Type B pancreatic cell (in vitro differentiated cells): ENCODE results near the gene DRAXIN. TPM values are rescaled to one million over a fixed set of nuclear protein-coding genes. Genes with fewer than 3 reads are reported as not detected.

Experiments used
- DNase-seq: peaks from one replicate; pipeline ENCODE4 v3.0.0; 2021; ENCODE audit warnings: mixed read lengths; ENCODE audit not compliant: unreplicated experiment; ENCODE audit errors: extremely low spot score
- H3K27ac Mint-ChIP-seq: 2 replicates; pipeline ENCODE4 v1.8.0; 2021; ENCODE audit warnings: mild to moderate bottlenecking, mixed read lengths
- H3K27me3 Mint-ChIP-seq: 2 replicates; pipeline ENCODE4 v1.8.0; 2021; ENCODE audit warnings: mixed read lengths
- H3K36me3 Mint-ChIP-seq: 2 replicates; pipeline ENCODE4 v1.8.0; 2021; ENCODE audit warnings: mixed read lengths
- H3K4me1 Mint-ChIP-seq: one replicate; pipeline ENCODE4 v1.8.0; 2021; ENCODE audit warnings: mixed read lengths; ENCODE audit not compliant: unreplicated experiment
- H3K4me3 Mint-ChIP-seq: 2 replicates; pipeline ENCODE4 v1.8.0; 2021; ENCODE audit warnings: mild to moderate bottlenecking, mixed read lengths
- H3K9me3 Mint-ChIP-seq: 2 replicates; pipeline ENCODE4 v1.8.0; 2021; ENCODE audit warnings: mixed read lengths
- total RNA-seq: library from RNA; stranded (reverse); gene quantifications from 2 replicates; pipeline ENCODE4 v1.2.1, GENCODE V29; 2021; ENCODE audit warnings: low replicate concordance
- TF ChIP-seq, protein P1 (sequence below): fragments of 200-600 bp; sonication (generic); conservative IDR thresholded peaks from 2 replicates; pipeline ENCODE4 v1.5.0; 2021; ENCODE audit warnings: antibody characterized with exemption, mild to moderate bottlenecking

The DRAXIN gene
- total RNA-seq, 1 donor from 2014 or later, result 13.5 TPM

DNA sequence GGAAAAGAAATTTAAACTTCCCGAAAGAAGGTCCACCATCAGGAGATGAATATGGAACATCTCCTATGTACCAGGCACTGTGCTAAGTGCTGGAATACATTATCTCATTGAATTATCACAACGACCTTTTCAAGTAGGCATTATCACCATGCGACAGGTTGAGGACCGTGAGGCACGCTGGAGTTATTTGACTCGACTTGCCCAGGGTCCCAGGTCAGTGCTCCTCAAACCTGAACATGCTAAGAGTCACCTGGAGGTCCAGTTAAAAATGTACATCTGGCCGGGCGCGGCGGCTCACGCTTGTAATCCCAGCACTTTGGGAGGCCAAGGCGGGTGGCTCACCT is 28.5 kb downstream of the DRAXIN start:
- Mint-ChIP-seq H3K4me1 (no peaks in the 10 kb centered on the region), H3K27ac (no peak overlapping the region), H3K4me3 (no peak overlapping the region), H3K36me3 (no peaks in the 10 kb centered on the region), H3K27me3 (peaks cover 4% of the 10 kb centered on the region), H3K9me3 (no peaks in the 10 kb centered on the region)
- TF ChIP-seq, protein P1, sequence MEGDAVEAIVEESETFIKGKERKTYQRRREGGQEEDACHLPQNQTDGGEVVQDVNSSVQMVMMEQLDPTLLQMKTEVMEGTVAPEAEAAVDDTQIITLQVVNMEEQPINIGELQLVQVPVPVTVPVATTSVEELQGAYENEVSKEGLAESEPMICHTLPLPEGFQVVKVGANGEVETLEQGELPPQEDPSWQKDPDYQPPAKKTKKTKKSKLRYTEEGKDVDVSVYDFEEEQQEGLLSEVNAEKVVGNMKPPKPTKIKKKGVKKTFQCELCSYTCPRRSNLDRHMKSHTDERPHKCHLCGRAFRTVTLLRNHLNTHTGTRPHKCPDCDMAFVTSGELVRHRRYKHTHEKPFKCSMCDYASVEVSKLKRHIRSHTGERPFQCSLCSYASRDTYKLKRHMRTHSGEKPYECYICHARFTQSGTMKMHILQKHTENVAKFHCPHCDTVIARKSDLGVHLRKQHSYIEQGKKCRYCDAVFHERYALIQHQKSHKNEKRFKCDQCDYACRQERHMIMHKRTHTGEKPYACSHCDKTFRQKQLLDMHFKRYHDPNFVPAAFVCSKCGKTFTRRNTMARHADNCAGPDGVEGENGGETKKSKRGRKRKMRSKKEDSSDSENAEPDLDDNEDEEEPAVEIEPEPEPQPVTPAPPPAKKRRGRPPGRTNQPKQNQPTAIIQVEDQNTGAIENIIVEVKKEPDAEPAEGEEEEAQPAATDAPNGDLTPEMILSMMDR, result peak; percentile 19
- DNase-seq, result no peak

DNA sequence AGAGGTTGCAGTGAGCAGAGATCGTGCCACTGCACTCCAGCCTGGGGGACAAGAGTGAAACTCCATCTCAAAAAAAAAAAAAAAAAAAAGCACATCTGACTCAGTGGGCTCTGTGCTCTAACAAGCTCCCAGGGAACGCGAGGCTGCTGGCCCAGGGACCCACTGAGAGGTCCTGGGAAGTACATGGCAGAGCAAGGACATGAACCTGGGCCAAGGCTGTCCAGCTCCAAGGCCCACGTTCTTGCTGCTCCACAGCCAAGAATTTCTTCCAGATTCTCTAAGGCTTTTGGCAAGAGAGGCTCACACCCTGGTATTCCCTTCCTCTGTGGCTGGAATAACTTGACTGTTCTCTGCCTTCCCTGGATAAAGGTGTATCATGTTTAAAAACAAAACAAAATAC is 29.0 kb downstream of the DRAXIN start:
- DNase-seq, result no peak
- H3K4me1 Mint-ChIP-seq, result no peaks in the 10 kb centered on the region
- no peaks in the 10 kb centered on the region for H3K36me3 Mint-ChIP-seq
- peaks cover 4% of the 10 kb centered on the region for H3K27me3 Mint-ChIP-seq
- H3K9me3 Mint-ChIP-seq, result no peaks in the 10 kb centered on the region
- no peak overlapping the region for H3K27ac Mint-ChIP-seq
- H3K4me3 Mint-ChIP-seq, result no peak overlapping the region
- TF ChIP-seq, protein P1, result no peak

DNA sequence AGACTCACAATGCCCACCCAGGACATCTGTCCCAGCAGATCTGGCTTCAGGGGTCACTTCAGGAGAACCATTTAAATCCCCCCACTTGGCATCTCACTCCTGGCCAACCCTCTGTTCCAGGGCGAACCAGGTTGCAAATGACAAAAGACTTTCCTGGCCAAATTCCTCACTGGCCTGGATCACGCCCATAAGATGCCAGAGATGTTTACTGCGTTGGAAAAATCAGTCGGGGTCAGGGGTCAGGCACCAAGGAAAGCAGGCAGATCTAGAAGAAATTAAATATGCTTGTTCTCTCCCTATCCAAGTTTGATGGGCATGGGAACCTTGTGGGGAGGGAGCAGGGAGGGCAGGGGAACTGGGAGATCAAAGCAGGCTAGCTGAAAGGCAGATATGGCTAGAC is 29.8 kb downstream of the DRAXIN start:
- no peaks in the 10 kb centered on the region for H3K9me3 Mint-ChIP-seq
- H3K27me3 Mint-ChIP-seq, result peaks cover 4% of the 10 kb centered on the region
- no peak for DNase-seq
- no peak overlapping the region for H3K27ac Mint-ChIP-seq
- no peaks in the 10 kb centered on the region for H3K4me1 Mint-ChIP-seq
- no peak overlapping the region for H3K4me3 Mint-ChIP-seq
- TF ChIP-seq, protein P1, result no peak
- H3K36me3 Mint-ChIP-seq, result no peaks in the 10 kb centered on the region

DNA sequence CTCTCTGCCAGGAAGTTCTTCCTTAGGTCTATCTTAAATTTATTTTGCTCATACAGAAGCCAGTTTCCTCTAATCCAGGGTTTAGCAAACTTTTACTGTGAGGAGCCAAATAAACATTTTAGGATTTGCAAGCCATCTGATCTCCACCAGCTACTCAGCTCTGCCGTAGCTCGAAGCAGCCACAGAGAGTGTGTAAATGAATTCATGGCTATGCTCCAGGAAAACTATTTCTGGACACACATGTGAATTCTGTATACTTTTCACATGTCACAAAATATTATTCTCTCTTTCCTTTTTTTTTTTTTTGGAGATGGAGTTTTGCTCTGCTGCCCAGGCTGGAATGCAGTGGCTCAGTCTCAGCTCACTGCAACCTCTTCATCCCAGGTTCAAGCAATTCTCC is 31.0 kb downstream of the DRAXIN start:
- H3K27me3 Mint-ChIP-seq, result peaks cover 4% of the 10 kb centered on the region
- TF ChIP-seq, protein P1, result no peak

DNA sequence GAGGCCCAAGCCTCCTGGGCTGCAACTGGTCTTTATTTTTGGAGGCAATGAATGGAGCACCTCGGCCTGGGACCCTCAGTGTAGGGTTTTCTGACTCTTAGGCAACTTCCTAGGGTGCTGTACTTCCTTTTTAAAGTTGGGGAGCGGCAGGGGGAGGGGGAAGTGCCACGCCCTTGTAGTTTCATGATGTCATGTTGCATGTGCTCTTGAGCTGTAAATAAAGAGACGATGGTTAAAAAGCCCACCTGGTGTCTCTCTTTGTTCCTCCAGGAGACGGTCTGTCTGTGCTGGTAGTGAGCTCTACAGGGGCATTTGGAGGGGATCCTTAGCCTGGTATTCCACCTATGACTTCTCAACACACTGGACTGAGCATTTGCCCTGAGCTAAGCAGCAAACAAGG is 34.1 kb downstream of the DRAXIN start:
- Mint-ChIP-seq H3K4me3 (no peak overlapping the region), H3K9me3 (no peaks in the 10 kb centered on the region), H3K27ac (no peak overlapping the region), H3K36me3 (no peaks in the 10 kb centered on the region), H3K4me1 (peaks cover 11% of the 10 kb centered on the region), H3K27me3 (no peaks in the 10 kb centered on the region)
- TF ChIP-seq, protein P1, result no peak
- DNase-seq, result no peak

More for the DNA sequence above, 31.0 kb downstream of the DRAXIN start:
- Mint-ChIP-seq H3K27ac (no peak overlapping the region), H3K4me1 (no peaks in the 10 kb centered on the region), H3K4me3 (no peak overlapping the region), H3K9me3 (no peaks in the 10 kb centered on the region), H3K36me3 (no peaks in the 10 kb centered on the region)
- no peak for DNase-seq

DNA sequence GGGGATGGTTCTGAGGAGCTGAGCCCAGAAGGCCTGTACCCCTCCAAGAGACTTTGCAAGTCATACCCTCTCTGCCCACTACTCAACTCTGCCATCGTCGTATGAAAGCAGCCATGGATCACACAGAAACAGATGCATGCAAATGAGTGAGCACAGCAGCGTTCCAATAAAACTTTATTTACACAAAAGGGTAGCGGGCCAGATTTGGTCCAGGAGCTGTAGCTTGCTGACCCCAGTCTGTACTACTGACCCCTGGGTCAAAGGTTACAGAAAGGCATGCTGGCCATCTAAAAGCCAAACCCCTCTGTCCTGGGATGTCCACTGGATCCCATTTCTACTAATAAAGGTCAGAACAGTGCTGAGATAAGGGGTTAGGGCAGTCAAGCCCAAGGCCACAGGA is 35.6 kb downstream of the DRAXIN start:
- no peaks in the 10 kb centered on the region for H3K27me3 Mint-ChIP-seq
- peaks cover 20% of the 10 kb centered on the region for H3K4me1 Mint-ChIP-seq
- no peak overlapping the region for H3K27ac Mint-ChIP-seq
- DNase-seq, result no peak
- TF ChIP-seq, protein P1, result no peak
- no peak overlapping the region for H3K4me3 Mint-ChIP-seq
- H3K36me3 Mint-ChIP-seq, result no peaks in the 10 kb centered on the region
- H3K9me3 Mint-ChIP-seq, result no peaks in the 10 kb centered on the region
